GM12878 (cell line): ENCODE results near the gene GRM5. TPM values are rescaled to one million over a fixed set of nuclear protein-coding genes. Genes with fewer than 3 reads are reported as not detected.

Experiments used
- ATAC-seq: fragments of 200-7000 bp; cut with Tn5 transposase; 3 replicates; pipeline ENCODE4 v1.9.1; 2020; ENCODE audit warnings: mild to moderate bottlenecking, moderate library complexity
- BruUV-seq: library from RNA; stranded (reverse); fragments of 400-500 nt; replicated peaks from 2 replicates; lab custom pipeline; 2021; lab: Mats Ljungman, UMichigan
- CTCF ChIA-PET: fragments of 300-600 bp; sonication (Branson Sonifier 250); formaldehyde crosslinking; extraction: SDS; loops from one replicate; lab custom pipeline; 2021; ENCODE audit warnings: inconsistent platforms; lab: Yijun Ruan, JAX
- POLR2A ChIA-PET: fragments of 350-600 bp; formaldehyde crosslinking; extraction: SDS; loops from one replicate; lab custom pipeline; 2021; ENCODE audit warnings: inconsistent platforms; lab: Charles Lee
- RAD21 ChIA-PET: fragments of 300-600 bp; sonication (Branson Sonifier 250); formaldehyde crosslinking; loops from one replicate; lab custom pipeline; 2023; ENCODE audit warnings: antibody characterized with exemption; ENCODE audit not compliant: unreplicated experiment; lab: Charles Lee
- SMC1A ChIA-PET: fragments of 300-600 bp; sonication (Branson Sonifier 250); formaldehyde crosslinking; loops from one replicate; lab custom pipeline; 2023; ENCODE audit not compliant: unreplicated experiment, uncharacterized antibody; lab: Charles Lee
- DNase-seq: peaks from one replicate; pipeline ENCODE4 v3.0.0-alpha.2; 2011; ENCODE audit warnings: low read depth, low spot score
- FAIRE-seq: peaks from 3 replicates; lab custom pipeline; 2011; peaks lifted over from hg19 to GRCh38; lab: Jason Lieb, UNC
- H2AFZ ChIP-seq: 2 replicates; pipeline ENCODE4 v1.6.0; 2011; ENCODE audit warnings: low read depth, low read length, control low read depth; ENCODE audit not compliant: control insufficient read depth
- H3K27ac ChIP-seq: 2 replicates; pipeline ENCODE4 v1.5.1; 2011; ENCODE audit warnings: control low read depth; ENCODE audit not compliant: control insufficient read depth, insufficient read depth
- H3K27me3 ChIP-seq, 2 experiments: replicated peaks in 1 of 2; 2 replicates each; pipeline versions ENCODE4 v1.6.0 to v1.6.1; 2011; ENCODE audit warnings: low read length in 1 of 2; ENCODE audit not compliant: control insufficient read depth in 2 of 2, insufficient read depth in 2 of 2
- H3K36me3 ChIP-seq, 2 experiments: 2 replicates each; pipeline ENCODE4 v1.5.1; 2011; ENCODE audit warnings: low read length in 1 of 2; ENCODE audit not compliant: control insufficient read depth in 2 of 2, insufficient read depth in 2 of 2
- H3K4me1 ChIP-seq: 2 replicates; pipeline ENCODE4 v1.6.1; 2011; ENCODE audit warnings: mild to moderate bottlenecking, low read length, moderate library complexity, mixed read lengths; ENCODE audit not compliant: control insufficient read depth, insufficient read depth
- H3K4me2 ChIP-seq: 2 replicates; pipeline ENCODE4 v1.6.0; 2011; ENCODE audit warnings: control low read depth; ENCODE audit not compliant: control insufficient read depth, insufficient read depth
- H3K4me3 ChIP-seq: fragments of 200-600 bp; sonication (generic); 2 replicates; pipeline ENCODE4 v1.5.1; 2016
- H3K79me2 ChIP-seq: 2 replicates; pipeline ENCODE4 v1.6.0; 2011; ENCODE audit warnings: low read length; ENCODE audit not compliant: control insufficient read depth, insufficient read depth
- H3K9ac ChIP-seq: 2 replicates; pipeline ENCODE4 v1.8.0; 2011; ENCODE audit warnings: low read length, control low read depth, mixed read lengths; ENCODE audit not compliant: control insufficient read depth, insufficient read depth
- H3K9me3 ChIP-seq: replicated peaks from 3 replicates; pipeline ENCODE4 v1.5.1; 2011; ENCODE audit warnings: mild to moderate bottlenecking, low read length; ENCODE audit not compliant: control insufficient read depth, insufficient read depth
- H4K20me1 ChIP-seq: 2 replicates; pipeline ENCODE4 v1.6.0; 2011; ENCODE audit not compliant: control insufficient read depth, insufficient read depth
- ESRRA ChIP-seq: IDR thresholded peaks from 2 replicates; pipeline ENCODE4 v1.6.1; 2012; ENCODE audit warnings: mild to moderate bottlenecking, low read length, improper control_type of control experiment
- IRF4 ChIP-seq: IDR thresholded peaks from 2 replicates; pipeline ENCODE4 v1.6.1; 2011; ENCODE audit warnings: low read depth, low read length
- NFYA ChIP-seq: IDR thresholded peaks from 2 replicates; pipeline ENCODE4 v1.6.1; 2011; ENCODE audit warnings: low read depth, mild to moderate bottlenecking, low read length, improper control_type of control experiment, borderline replicate concordance
- NFYB ChIP-seq: IDR thresholded peaks from 2 replicates; pipeline ENCODE4 v1.6.1; 2011; ENCODE audit warnings: low read depth, mild to moderate bottlenecking, low read length, improper control_type of control experiment, moderate library complexity; ENCODE audit not compliant: insufficient read depth
- NR2C2 ChIP-seq: IDR thresholded peaks from 2 replicates; pipeline ENCODE4 v1.6.1; 2011; ENCODE audit warnings: borderline replicate concordance, low read depth; ENCODE audit not compliant: control insufficient read depth, insufficient read length
- RAD21 ChIP-seq: IDR thresholded peaks from 2 replicates; pipeline ENCODE4 v1.6.1; 2011; ENCODE audit warnings: mild to moderate bottlenecking, low read depth, low read length, moderate library complexity; ENCODE audit not compliant: insufficient read depth
- RBBP5 ChIP-seq: fragments of 200-600 bp; sonication (generic); conservative IDR thresholded peaks from 2 replicates; pipeline ENCODE4 v1.6.1; 2016
- SUPT20H ChIP-seq: IDR thresholded peaks from 2 replicates; pipeline ENCODE4 v1.6.1; 2011; ENCODE audit warnings: low read depth, mild to moderate bottlenecking, low read length, moderate library complexity, borderline replicate concordance; ENCODE audit not compliant: control insufficient read depth
- ZBED1 ChIP-seq: IDR thresholded peaks from 2 replicates; pipeline ENCODE4 v1.6.1; 2016; ENCODE audit warnings: borderline replicate concordance
- WGBS: methylation state at CpG from one replicate; pipeline ENCODE4 v1.1.6; 2016; ENCODE audit warnings: low lambda C conversion rate; ENCODE audit not compliant: insufficient replicate concordance, insufficient coverage; ENCODE audit errors: missing lambda C conversion rate; 5-methylcytosine and 5-hydroxymethylcytosine counted together
- in situ Hi-C: fragments of 300-500 bp; cut with MboI; formaldehyde crosslinking; loops from 9 replicates; pipeline ENCODE4 v1.14.3; 2018; ENCODE audit warnings: mixed read lengths
- intact Hi-C: fragments of 100-400 bp; cut with micrococcal nuclease; formaldehyde crosslinking; loops from one replicate; pipeline ENCODE4 v1.14.2; 2022; ENCODE audit not compliant: unreplicated experiment
- polyA plus RNA-seq, 11 experiments: library from polyadenylated mRNA; depleted of rRNA in 4 of 11; unstranded in 6 of 11; stranded (reverse) in 5 of 11; fragments of >200 nt; fragmentation: Nextera tagmentation in 4 of 11; fragmentation: Illumina TruSeq in 1 of 11; extraction: Ambion mirVana in 4 of 11; extraction: Trizol in 1 of 11; gene quantifications; 1 replicate in 1 of 11; 2 replicates in 10 of 11; pipeline versions ENCODE4 v1.2.1 to v1.2.3, GENCODE V29; 2011 to 2016; ENCODE audit warnings: inconsistent platforms in 2 of 11, missing spikeins in 2 of 11, low read depth in 1 of 11
- total RNA-seq, 4 experiments: library from RNA; depleted of rRNA in 3 of 4; stranded (reverse); fragments of >200 nt in 3 of 4; fragmentation: Illumina TruSeq in 1 of 4; extraction: Trizol in 1 of 4; gene quantifications; 2 replicates each; pipeline versions ENCODE4 v1.2.1 to v1.2.3, GENCODE V29; 2013 to 2021
- TF ChIP-seq, protein P1 (sequence below): IDR thresholded peaks from 2 replicates; pipeline ENCODE4 v1.6.1; 2011; ENCODE audit warnings: low read depth, low read length, improper control_type of control experiment, borderline replicate concordance
- TF ChIP-seq, protein P2 (sequence below), 3 experiments: IDR thresholded peaks in 2 of 3; conservative IDR thresholded peaks in 1 of 3; 2 replicates each; pipeline ENCODE4 v1.5.1; 2011; ENCODE audit warnings: low read depth in 3 of 3, low read length in 3 of 3, mild to moderate bottlenecking in 3 of 3, control low read depth in 2 of 3, moderate library complexity in 2 of 3, inconsistent platforms in 1 of 3, mixed read lengths in 1 of 3; ENCODE audit not compliant: control insufficient read depth in 2 of 3, insufficient read depth in 1 of 3; ENCODE audit errors: extremely low read depth in 1 of 3

Gene GRM5
- total and polyA plus RNA-seq, 10 of the 15 experiments (the other 5 are each of a cell fraction or from before 2014, with no cell fraction given): not detected

DNA sequence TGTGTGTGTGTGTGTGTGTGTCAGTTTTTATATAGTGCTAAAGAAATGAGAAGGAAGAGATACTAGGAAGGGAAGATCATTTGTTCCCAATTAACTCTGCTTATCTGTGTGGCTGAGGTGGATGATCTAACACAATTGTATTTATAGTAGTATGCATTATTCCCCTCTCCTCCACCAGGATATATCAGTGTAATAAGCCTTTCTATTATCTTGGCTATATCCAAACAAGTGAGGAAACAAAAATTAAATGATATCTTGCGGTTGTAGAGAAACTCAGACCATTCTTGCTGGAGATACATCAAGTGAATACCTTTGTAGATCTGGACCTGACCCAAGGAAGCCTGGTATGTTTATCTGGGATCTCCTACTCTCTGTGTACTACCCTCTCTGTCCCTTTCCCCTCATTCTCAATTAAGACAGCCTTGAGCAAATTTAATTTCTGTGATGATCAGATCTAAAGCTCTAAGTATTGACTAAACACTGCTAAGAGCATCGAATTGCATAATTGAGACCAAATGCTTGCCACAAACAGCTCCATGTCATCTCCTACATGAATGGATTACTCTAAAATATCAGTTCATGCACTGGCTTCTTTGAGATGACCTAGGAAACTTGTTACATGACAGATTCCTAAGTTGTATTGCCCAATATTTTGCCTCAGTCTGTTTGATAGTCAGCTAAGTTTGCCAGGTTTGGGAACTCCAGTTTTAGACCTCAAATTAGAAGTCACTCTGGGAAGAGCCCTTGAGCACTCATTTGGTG is 543.0 kb downstream of the GRM5 start:
- ChIA-PET CTCF (no interaction called here), RAD21 (no interaction called here), POLR2A (interaction anchor here (0.6 kb wide), 1 partner anchor 40 kb away, joined by 3 read pairs; no protein-coding TSS in a partner anchor), SMC1A (interaction anchor here (2.6 kb wide), 1 partner anchor 14 kb away, joined by 11 read pairs; no protein-coding TSS in a partner anchor)
- no peak for ATAC-seq
- TF ChIP-seq RBBP5: no peak
- Histone ChIP-seq H3K27me3 (no peaks in the 10 kb centered on the region), H3K9ac (no peak overlapping the region), H3K4me2 (no peak overlapping the region), H3K9me3 (no peaks in the 10 kb centered on the region), H3K4me3 (no peak overlapping the region), H3K36me3 (no peaks in the 10 kb centered on the region), H3K4me1 (no peaks in the 10 kb centered on the region), H3K27ac (no peak overlapping the region), H4K20me1 (no peaks in the 10 kb centered on the region), H3K79me2 (no peaks in the 10 kb centered on the region), H2AFZ (no peak overlapping the region)
- in situ Hi-C loops (no loop called here), intact Hi-C loops (no loop called here)
- no TSS peak for BruUV-seq
- no peak for FAIRE-seq
- 43% methylated on average over 2 of the region's 2 CpGs for WGBS
- no peak for DNase-seq

DNA sequence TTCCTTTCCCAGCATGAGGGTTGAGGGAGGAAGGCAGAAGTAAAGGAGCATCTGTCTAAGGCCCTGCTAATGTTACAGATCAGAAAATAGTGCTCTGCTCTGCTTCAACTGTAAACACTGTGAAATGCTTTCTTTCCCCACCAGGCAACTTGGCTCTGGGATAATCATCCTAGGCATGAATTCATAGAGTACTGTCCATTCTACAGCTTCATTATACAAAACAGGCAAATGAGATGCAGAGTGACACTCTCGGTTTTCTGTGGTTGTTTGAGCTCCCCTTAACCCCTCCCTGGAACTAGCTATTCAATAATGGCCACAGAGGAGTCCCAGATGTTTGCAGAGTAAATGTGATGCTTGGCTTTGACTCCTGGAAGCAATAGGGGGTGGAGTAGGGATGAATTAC is 544.0 kb downstream of the GRM5 start:
- CTCF ChIA-PET: interaction anchor here (1.5 kb wide), 1 partner anchor 16 kb away, joined by 3 read pairs; no protein-coding TSS in a partner anchor
- H3K36me3 ChIP-seq: no peaks in the 10 kb centered on the region
- BruUV-seq: no TSS peak
- H3K27ac ChIP-seq: no peak overlapping the region
- H3K4me2 ChIP-seq: no peak overlapping the region
- no peaks in the 10 kb centered on the region for H4K20me1 ChIP-seq
- H3K9me3 ChIP-seq: no peaks in the 10 kb centered on the region
- 4% methylated on average over 1 of the region's 1 CpG for WGBS
- in situ Hi-C loops: no loop called here
- POLR2A ChIA-PET: interaction anchor here (0.6 kb wide), 1 partner anchor 39 kb away, joined by 3 read pairs; no protein-coding TSS in a partner anchor
- no peak overlapping the region for H2AFZ ChIP-seq
- H3K4me1 ChIP-seq: no peaks in the 10 kb centered on the region
- no peaks in the 10 kb centered on the region for H3K27me3 ChIP-seq
- H3K4me3 ChIP-seq: no peak overlapping the region
- no peak for DNase-seq
- RAD21 ChIA-PET: no interaction called here
- no peak for FAIRE-seq
- ATAC-seq: no peak
- H3K79me2 ChIP-seq: no peaks in the 10 kb centered on the region
- SMC1A ChIA-PET: interaction anchor here (1.0 kb wide), 1 partner anchor 8 kb away, joined by 4 read pairs; no protein-coding TSS in a partner anchor
- intact Hi-C loops: no loop called here
- no peak overlapping the region for H3K9ac ChIP-seq
- TF ChIP-seq SUPT20H (no peak), ESRRA (no peak), NR2C2 (no peak), NFYB (no peak), RAD21 (no peak), IRF4 (no peak), ZBED1 (no peak), NFYA (no peak)
- TF ChIP-seq, protein P1, sequence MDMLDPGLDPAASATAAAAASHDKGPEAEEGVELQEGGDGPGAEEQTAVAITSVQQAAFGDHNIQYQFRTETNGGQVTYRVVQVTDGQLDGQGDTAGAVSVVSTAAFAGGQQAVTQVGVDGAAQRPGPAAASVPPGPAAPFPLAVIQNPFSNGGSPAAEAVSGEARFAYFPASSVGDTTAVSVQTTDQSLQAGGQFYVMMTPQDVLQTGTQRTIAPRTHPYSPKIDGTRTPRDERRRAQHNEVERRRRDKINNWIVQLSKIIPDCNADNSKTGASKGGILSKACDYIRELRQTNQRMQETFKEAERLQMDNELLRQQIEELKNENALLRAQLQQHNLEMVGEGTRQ: no peak
- TF ChIP-seq, protein P2, sequence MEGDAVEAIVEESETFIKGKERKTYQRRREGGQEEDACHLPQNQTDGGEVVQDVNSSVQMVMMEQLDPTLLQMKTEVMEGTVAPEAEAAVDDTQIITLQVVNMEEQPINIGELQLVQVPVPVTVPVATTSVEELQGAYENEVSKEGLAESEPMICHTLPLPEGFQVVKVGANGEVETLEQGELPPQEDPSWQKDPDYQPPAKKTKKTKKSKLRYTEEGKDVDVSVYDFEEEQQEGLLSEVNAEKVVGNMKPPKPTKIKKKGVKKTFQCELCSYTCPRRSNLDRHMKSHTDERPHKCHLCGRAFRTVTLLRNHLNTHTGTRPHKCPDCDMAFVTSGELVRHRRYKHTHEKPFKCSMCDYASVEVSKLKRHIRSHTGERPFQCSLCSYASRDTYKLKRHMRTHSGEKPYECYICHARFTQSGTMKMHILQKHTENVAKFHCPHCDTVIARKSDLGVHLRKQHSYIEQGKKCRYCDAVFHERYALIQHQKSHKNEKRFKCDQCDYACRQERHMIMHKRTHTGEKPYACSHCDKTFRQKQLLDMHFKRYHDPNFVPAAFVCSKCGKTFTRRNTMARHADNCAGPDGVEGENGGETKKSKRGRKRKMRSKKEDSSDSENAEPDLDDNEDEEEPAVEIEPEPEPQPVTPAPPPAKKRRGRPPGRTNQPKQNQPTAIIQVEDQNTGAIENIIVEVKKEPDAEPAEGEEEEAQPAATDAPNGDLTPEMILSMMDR (IDR thresholded peaks at IDR 0.05 in 2 of 3, conservative IDR thresholded peaks at IDR 0.05 in 1 of 3; ENCODE audit: control insufficient read depth in 2 of 3, extremely low read depth in 1 of 3, insufficient read depth in 1 of 3, low read depth in 3 of 3, low read length in 3 of 3): no peak
